ENCODE measurements around the gene HINT2.

GRCh38 chr9:35820076-35820475, 5.2 kb upstream of the HINT2 start:
- TF ChIP-seq CTCF (IDR thresholded peaks at IDR 0.05): no peak
- no peak for TF ChIP-seq POLR2A (IDR thresholded peaks at IDR 0.05)

Measured in prostate gland (tissue), 2 donors.